ENCODE measurements around the gene SMNDC1. TPM values are rescaled to one million over a fixed set of nuclear protein-coding genes. Genes with fewer than 3 reads are reported as not detected.

SMNDC1 gene
- total and polyA plus RNA-seq, 7 donors = 16.3 to 38.0 (median 24.4) TPM

DNA sequence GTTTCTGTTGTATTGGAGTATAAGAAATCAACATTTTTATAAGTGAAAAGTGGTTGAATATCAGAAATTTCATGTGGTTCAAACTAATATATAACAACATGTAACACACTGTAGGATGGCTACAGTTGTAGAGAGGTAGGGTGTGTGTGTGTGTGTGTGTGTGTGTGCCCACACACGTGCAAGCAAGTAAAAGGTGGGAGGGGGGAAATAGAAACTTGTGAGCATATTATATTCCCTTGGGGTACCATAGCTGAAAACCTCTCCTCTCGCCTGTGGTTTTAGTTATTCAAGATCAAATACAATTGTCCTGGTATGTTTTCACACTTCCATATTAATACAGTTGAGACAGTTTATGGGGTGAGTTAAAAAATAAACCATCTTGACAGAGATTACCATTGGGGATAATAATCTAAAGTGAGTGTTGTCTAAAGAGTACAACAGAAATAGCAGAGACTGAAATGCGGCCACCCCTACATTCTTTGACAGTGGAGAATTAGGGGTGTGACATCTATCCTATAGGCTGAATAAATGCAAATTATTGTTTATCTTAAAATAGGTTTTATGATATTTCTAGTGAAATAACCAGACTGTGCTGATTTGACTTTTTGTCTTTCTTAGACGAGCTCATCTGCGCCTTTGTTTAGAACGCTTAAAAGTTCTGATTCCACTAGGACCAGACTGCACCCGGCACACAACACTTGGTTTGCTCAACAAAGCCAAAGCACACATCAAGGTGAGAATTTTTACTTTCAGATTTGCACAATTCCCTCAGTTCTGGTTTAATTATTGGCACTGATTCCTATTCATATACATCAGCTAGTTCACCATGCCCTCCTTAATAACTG lies 25.9 kb downstream of the SMNDC1 start:
- H3K4me1 ChIP-seq = peaks cover 46% of the 10 kb centered on the region
- no peaks in the 10 kb centered on the region for H3K27me3 ChIP-seq (ENCODE audit: insufficient read depth in 3 of 3, low read length in 2 of 3)
- DNase-seq (no peak), ATAC-seq (no peak)
- no peaks in the 10 kb centered on the region for H3K9me3 ChIP-seq
- H3K27ac ChIP-seq = no peak overlapping the region
- H3K4me3 ChIP-seq = no peak overlapping the region
- intact Hi-C loops (cut with DNase I) = loop anchor here (1.0 to 10.0 kb wide), 5 partner anchors 51 to 394 kb away; partner anchors contain the start of gene MXI1 (in 2 of the 2)
- H3K36me3 ChIP-seq (ENCODE audit: insufficient read depth in 1 of 2, low read depth in 1 of 2) = peaks cover 0 to 29% of the 10 kb centered on the region in 2 donors
- WGBS, 3 donors = 76 to 84% (median 80%) methylated on average over 7 of the region's 7 CpGs
- TF ChIP-seq, protein P1, sequence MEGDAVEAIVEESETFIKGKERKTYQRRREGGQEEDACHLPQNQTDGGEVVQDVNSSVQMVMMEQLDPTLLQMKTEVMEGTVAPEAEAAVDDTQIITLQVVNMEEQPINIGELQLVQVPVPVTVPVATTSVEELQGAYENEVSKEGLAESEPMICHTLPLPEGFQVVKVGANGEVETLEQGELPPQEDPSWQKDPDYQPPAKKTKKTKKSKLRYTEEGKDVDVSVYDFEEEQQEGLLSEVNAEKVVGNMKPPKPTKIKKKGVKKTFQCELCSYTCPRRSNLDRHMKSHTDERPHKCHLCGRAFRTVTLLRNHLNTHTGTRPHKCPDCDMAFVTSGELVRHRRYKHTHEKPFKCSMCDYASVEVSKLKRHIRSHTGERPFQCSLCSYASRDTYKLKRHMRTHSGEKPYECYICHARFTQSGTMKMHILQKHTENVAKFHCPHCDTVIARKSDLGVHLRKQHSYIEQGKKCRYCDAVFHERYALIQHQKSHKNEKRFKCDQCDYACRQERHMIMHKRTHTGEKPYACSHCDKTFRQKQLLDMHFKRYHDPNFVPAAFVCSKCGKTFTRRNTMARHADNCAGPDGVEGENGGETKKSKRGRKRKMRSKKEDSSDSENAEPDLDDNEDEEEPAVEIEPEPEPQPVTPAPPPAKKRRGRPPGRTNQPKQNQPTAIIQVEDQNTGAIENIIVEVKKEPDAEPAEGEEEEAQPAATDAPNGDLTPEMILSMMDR (IDR thresholded peaks at IDR 0.05) = no peak

DNA sequence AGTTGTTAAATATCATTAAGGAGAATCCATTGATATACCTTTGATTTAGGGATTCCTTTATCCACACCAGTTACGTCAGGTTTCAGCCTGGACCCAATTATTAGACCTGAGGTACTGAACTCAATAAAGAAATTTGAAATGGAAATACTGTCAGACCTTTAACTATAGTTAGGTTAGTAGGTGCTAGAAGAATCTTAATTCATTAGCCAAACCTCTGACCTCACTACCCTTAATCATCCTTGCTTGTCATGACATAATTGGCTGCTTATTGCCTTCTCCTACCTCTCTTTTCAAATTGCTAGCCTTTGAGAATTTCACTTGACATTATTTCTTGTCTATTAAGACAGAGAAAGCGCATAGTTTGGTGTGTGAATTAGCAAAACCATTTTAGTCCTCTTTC lies 27.1 kb downstream of the SMNDC1 start:
- Histone ChIP-seq H3K27ac (no peak overlapping the region), H3K9me3 (no peaks in the 10 kb centered on the region), H3K27me3 (ENCODE audit: insufficient read depth in 3 of 3, low read length in 2 of 3) (no peaks in the 10 kb centered on the region), H3K36me3 (ENCODE audit: insufficient read depth in 1 of 2, low read depth in 1 of 2) (peaks cover 0 to 29% of the 10 kb centered on the region in 2 donors), H3K4me3 (no peak overlapping the region), H3K4me1 (peaks cover 57% of the 10 kb centered on the region)
- WGBS, 3 donors = 88 to 94% (median 93%) methylated on average over 2 of the region's 2 CpGs
- TF ChIP-seq, protein P1 (IDR thresholded peaks at IDR 0.05) = no peak
- DNase-seq (no peak), ATAC-seq (peak in 1 of 4 donors; percentile 64)
- intact Hi-C loops (cut with DNase I) = loop anchor here (5.0 to 10.0 kb wide), 3 partner anchors 50 to 393 kb away; partner anchors contain the start of gene MXI1 (in 2 of the 2)

DNA sequence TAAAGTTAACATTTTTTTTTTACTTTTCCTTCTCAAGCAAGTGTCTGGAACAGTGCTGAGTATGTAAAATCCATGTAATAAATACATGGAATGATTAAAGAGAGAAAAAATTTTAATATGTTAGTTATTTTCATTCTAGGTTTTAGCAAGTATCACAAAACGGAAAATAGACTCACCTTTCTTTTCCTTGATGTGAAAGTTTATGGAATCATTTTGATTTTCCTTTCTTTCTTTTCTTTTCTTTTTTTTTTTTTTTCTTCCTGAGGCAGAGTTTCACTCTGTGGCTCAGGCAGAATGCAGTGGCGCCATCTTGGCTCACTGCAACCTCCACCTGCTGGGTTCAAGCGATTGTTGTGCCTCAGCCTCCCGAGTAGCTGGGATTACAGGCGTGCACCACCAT lies 28.1 kb downstream of the SMNDC1 start:
- DNase-seq (no peak), ATAC-seq (no peak)
- H3K27me3 ChIP-seq (ENCODE audit: insufficient read depth in 3 of 3, low read length in 2 of 3) = no peaks in the 10 kb centered on the region
- H3K9me3 ChIP-seq = no peaks in the 10 kb centered on the region
- peaks cover 0 to 19% of the 10 kb centered on the region in 2 donors for H3K36me3 ChIP-seq (ENCODE audit: insufficient read depth in 1 of 2, low read depth in 1 of 2)
- H3K4me3 ChIP-seq = no peak overlapping the region
- TF ChIP-seq, protein P1 (IDR thresholded peaks at IDR 0.05) = no peak
- intact Hi-C loops (cut with DNase I) = loop anchor here (5.0 to 10.0 kb wide), 3 partner anchors 49 to 392 kb away; partner anchors contain the start of gene MXI1 (in 2 of the 2)
- WGBS, 3 donors = 97 to 99% (median 98%) methylated on average over 5 of the region's 5 CpGs
- no peak overlapping the region for H3K27ac ChIP-seq
- H3K4me1 ChIP-seq = peaks cover 61% of the 10 kb centered on the region

DNA sequence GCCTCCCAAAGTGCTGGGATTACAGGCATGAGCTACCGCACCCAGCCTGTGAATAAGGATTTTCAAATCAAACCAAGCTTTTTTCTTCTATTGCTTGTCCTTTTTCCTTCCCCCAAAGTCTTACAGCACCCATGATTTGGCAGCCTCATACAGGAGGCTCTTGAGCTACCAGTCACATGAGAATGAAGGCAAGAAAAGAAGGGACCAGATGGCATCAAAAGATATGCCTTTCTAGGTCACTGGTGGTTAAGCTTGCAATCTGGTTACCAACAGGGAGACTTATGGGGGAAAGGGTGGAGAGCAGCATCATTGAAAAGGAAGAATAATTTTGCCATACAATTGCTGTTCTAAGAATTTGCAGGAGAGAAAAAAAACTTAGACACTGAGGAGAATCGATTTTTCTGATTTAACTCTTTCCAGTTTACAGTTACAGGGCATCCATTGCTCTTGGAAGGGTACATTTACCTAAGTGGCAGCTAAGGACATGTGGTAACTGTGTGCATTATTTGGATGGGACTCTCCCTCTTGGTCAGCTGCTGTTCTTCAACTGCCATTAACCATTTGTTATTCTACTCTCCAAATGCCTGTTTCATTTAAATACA lies 29.5 kb downstream of the SMNDC1 start:
- TF ChIP-seq, protein P1 (IDR thresholded peaks at IDR 0.05) = no peak
- peaks cover 72% of the 10 kb centered on the region for H3K4me1 ChIP-seq

More for the DNA sequence above, 29.5 kb downstream of the SMNDC1 start:
- DNase-seq (no peak), ATAC-seq (peak in 1 of 4 donors; percentile 39)
- WGBS, 3 donors = 60 to 64% (median 63%) methylated on average over 2 of the region's 2 CpGs
- no peak overlapping the region for H3K4me3 ChIP-seq
- no peaks in the 10 kb centered on the region for H3K27me3 ChIP-seq (ENCODE audit: insufficient read depth in 3 of 3, low read length in 2 of 3)
- H3K36me3 ChIP-seq (ENCODE audit: insufficient read depth in 1 of 2, low read depth in 1 of 2) = peaks cover 0 to 7% of the 10 kb centered on the region in 2 donors
- intact Hi-C loops (cut with DNase I) = loop anchor here (5.0 to 10.0 kb wide), 3 partner anchors 48 to 390 kb away; partner anchors contain the start of gene MXI1 (in 2 of the 2)
- no peaks in the 10 kb centered on the region for H3K9me3 ChIP-seq
- no peak overlapping the region for H3K27ac ChIP-seq

Data from psoas muscle (tissue), 8 donors.